ENCODE results near the gene WLS.

Gene WLS

GRCh38 chr1:68231627-68232288, 565 bp downstream of the WLS start:
- Histone ChIP-seq H3K9ac (ENCODE audit: insufficient read length) (peak overlapping the region; percentile 88), H3K36me3 (ENCODE audit: insufficient read depth, low read length) (peaks cover 12% of the 10 kb centered on the region), H3K4me3 (peak overlapping the region; percentile 78), H3K9me3 (ENCODE audit: low read depth, low read length) (no peaks in the 10 kb centered on the region), H3K27ac (peak overlapping the region; percentile 80)
- no peak for DNase-seq (ENCODE audit: low read depth, low spot score)
- TF ChIP-seq FOXP2 (optimal IDR thresholded peaks at IDR 0.05; ENCODE audit: control extremely low read depth, extremely low read length, insufficient read depth) (no peak), EZH2 (IDR thresholded peaks at IDR 0.05) (no peak), POLR2AphosphoS5 (IDR thresholded peaks at IDR 0.05; ENCODE audit: borderline replicate concordance, low read depth, low read length) (no peak)

- H3K36me3 ChIP-seq (ENCODE audit: insufficient read depth, low read length) = peaks cover 16% of the 10 kb centered on the region
- peak overlapping the region; percentile 78 for H3K4me3 ChIP-seq
- H3K9me3 ChIP-seq (ENCODE audit: low read depth, low read length) = no peaks in the 10 kb centered on the region
- no peak for DNase-seq (ENCODE audit: low read depth, low spot score)
- H3K27ac ChIP-seq = no peak overlapping the region
- peak overlapping the region; percentile 88 for H3K9ac ChIP-seq (ENCODE audit: insufficient read length)
- no peak for TF ChIP-seq POLR2AphosphoS5 (IDR thresholded peaks at IDR 0.05; ENCODE audit: borderline replicate concordance, low read depth, low read length)
- no peak for TF ChIP-seq EZH2 (IDR thresholded peaks at IDR 0.05)
- TF ChIP-seq FOXP2 (optimal IDR thresholded peaks at IDR 0.05; ENCODE audit: control extremely low read depth, extremely low read length, insufficient read depth) = no peak
Observed at GRCh38 chr1:68230901-68231626, 1.3 kb downstream of the WLS start.

GRCh38 chr1:68230484-68230802, 1.9 kb downstream of the WLS start:
- TF ChIP-seq FOXP2 (optimal IDR thresholded peaks at IDR 0.05; ENCODE audit: control extremely low read depth, extremely low read length, insufficient read depth) (no peak), POLR2AphosphoS5 (IDR thresholded peaks at IDR 0.05; ENCODE audit: borderline replicate concordance, low read depth, low read length) (no peak; the same call in 1 of the 2 replicates)
- no peak overlapping the region for H3K27ac ChIP-seq
- H3K36me3 ChIP-seq (ENCODE audit: insufficient read depth, low read length) = peaks cover 20% of the 10 kb centered on the region
- H3K4me3 ChIP-seq = peak overlapping the region; percentile 78
- no peak for DNase-seq (ENCODE audit: low read depth, low spot score)
- H3K9me3 ChIP-seq (ENCODE audit: low read depth, low read length) = no peaks in the 10 kb centered on the region
- H3K9ac ChIP-seq (ENCODE audit: insufficient read length) = peak overlapping the region; percentile 88

- H3K9me3 ChIP-seq (ENCODE audit: low read depth, low read length) = no peaks in the 10 kb centered on the region
- no peak for DNase-seq (ENCODE audit: low read depth, low spot score)
- TF ChIP-seq EZH2 (IDR thresholded peaks at IDR 0.05) (no peak), POLR2AphosphoS5 (IDR thresholded peaks at IDR 0.05; ENCODE audit: borderline replicate concordance, low read depth, low read length) (no peak), FOXP2 (optimal IDR thresholded peaks at IDR 0.05; ENCODE audit: control extremely low read depth, extremely low read length, insufficient read depth) (no peak)
- peak overlapping the region; percentile 1 for H3K9ac ChIP-seq (ENCODE audit: insufficient read length)
- peak overlapping the region; percentile 27 for H3K27ac ChIP-seq
- peak overlapping the region; percentile 78 for H3K4me3 ChIP-seq
- H3K36me3 ChIP-seq (ENCODE audit: insufficient read depth, low read length) = peaks cover 20% of the 10 kb centered on the region
Observed at GRCh38 chr1:68229650-68230483, 2.5 kb downstream of the WLS start.

- peaks cover 20% of the 10 kb centered on the region for H3K36me3 ChIP-seq (ENCODE audit: insufficient read depth, low read length)
- no peaks in the 10 kb centered on the region for H3K9me3 ChIP-seq (ENCODE audit: low read depth, low read length)
- peak overlapping the region; percentile 27 for H3K27ac ChIP-seq
- TF ChIP-seq POLR2AphosphoS5 (IDR thresholded peaks at IDR 0.05; ENCODE audit: borderline replicate concordance, low read depth, low read length) = no peak
- TF ChIP-seq FOXP2 (optimal IDR thresholded peaks at IDR 0.05; ENCODE audit: control extremely low read depth, extremely low read length, insufficient read depth) = no peak
- no peak for TF ChIP-seq EZH2 (IDR thresholded peaks at IDR 0.05)
- H3K4me3 ChIP-seq = peak overlapping the region; percentile 78
- no peak for DNase-seq (ENCODE audit: low read depth, low spot score)
- peak overlapping the region; percentile 1 for H3K9ac ChIP-seq (ENCODE audit: insufficient read length)
Observed at GRCh38 chr1:68228851-68229250, 3.5 kb downstream of the WLS start.

- TF ChIP-seq FOXP2 (optimal IDR thresholded peaks at IDR 0.05; ENCODE audit: control extremely low read depth, extremely low read length, insufficient read depth) (no peak), EZH2 (IDR thresholded peaks at IDR 0.05) (no peak), POLR2AphosphoS5 (IDR thresholded peaks at IDR 0.05; ENCODE audit: borderline replicate concordance, low read depth, low read length) (no peak)
- Histone ChIP-seq H3K9ac (ENCODE audit: insufficient read length) (peak overlapping the region; percentile 14), H3K4me3 (peak overlapping the region; percentile 43)
Observed at GRCh38 chr1:68227598-68227997, 4.7 kb downstream of the WLS start.

GRCh38 chr1:68225781-68226180, 6.5 kb downstream of the WLS start:
- Histone ChIP-seq H3K9me3 (ENCODE audit: low read depth, low read length) (no peaks in the 10 kb centered on the region), H3K27ac (no peak overlapping the region), H3K9ac (ENCODE audit: insufficient read length) (no peak overlapping the region), H3K4me3 (no peak overlapping the region), H3K36me3 (ENCODE audit: insufficient read depth, low read length) (peaks cover 20% of the 10 kb centered on the region)
- TF ChIP-seq POLR2AphosphoS5 (IDR thresholded peaks at IDR 0.05; ENCODE audit: borderline replicate concordance, low read depth, low read length) (no peak), FOXP2 (optimal IDR thresholded peaks at IDR 0.05; ENCODE audit: control extremely low read depth, extremely low read length, insufficient read depth) (no peak), EZH2 (IDR thresholded peaks at IDR 0.05) (no peak)
- DNase-seq (ENCODE audit: low read depth, low spot score) = no peak

More at GRCh38 chr1:68227598-68227997, 4.7 kb downstream of the WLS start:
- Histone ChIP-seq H3K36me3 (ENCODE audit: insufficient read depth, low read length) (peaks cover 20% of the 10 kb centered on the region), H3K9me3 (ENCODE audit: low read depth, low read length) (no peaks in the 10 kb centered on the region), H3K27ac (peak overlapping the region; percentile 51; the same call in 1 of the 2 replicates)
- no peak for DNase-seq (ENCODE audit: low read depth, low spot score)

- peaks cover 20% of the 10 kb centered on the region for H3K36me3 ChIP-seq (ENCODE audit: insufficient read depth, low read length)
- no peaks in the 10 kb centered on the region for H3K9me3 ChIP-seq (ENCODE audit: low read depth, low read length)
- no peak overlapping the region for H3K27ac ChIP-seq
- no peak overlapping the region for H3K9ac ChIP-seq (ENCODE audit: insufficient read length)
- TF ChIP-seq FOXP2 (optimal IDR thresholded peaks at IDR 0.05; ENCODE audit: control extremely low read depth, extremely low read length, insufficient read depth) = no peak
- TF ChIP-seq EZH2 (IDR thresholded peaks at IDR 0.05) = no peak
- DNase-seq (ENCODE audit: low read depth, low spot score) = no peak
- H3K4me3 ChIP-seq = no peak overlapping the region
Observed at GRCh38 chr1:68223687-68224086, 8.6 kb downstream of the WLS start.
